ENCODE data around the gene KRTAP9-6.
"Not testable (repeated sequence)": the region's sequence is repeated elsewhere in the genome, so short reads cannot be mapped to it uniquely, and the experiment has no call there.

Gene KRTAP9-6

GRCh38 chr17:41265078-41265477, at the start of gene KRTAP9-6:
TSS of gene KRTAP9-6 (plus strand) at chr17:41265378. CDS start at chr17:41265378, 0 bp downstream.
- no peak for DNase-seq

DNA sequence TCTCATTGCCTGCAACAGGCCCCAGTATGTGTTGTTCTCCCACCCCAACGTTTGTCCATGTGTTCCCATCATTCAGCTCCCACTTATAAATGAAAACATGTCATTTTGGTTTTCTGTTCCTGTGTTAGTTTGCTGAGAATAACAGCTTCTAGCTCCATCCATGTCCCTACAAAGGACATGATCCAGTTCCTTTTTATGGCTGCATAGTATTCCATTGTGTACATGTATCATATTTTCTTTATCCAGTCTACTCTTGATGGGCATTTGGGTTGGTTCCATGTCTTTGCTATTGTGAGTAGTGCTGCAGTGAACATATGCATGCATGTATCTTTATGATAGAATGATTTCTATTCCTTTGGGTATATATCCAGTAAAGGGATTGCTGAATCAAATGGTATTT, 49.5 kb upstream of the KRTAP9-6 start:
- DNase-seq: no peak

DNA sequence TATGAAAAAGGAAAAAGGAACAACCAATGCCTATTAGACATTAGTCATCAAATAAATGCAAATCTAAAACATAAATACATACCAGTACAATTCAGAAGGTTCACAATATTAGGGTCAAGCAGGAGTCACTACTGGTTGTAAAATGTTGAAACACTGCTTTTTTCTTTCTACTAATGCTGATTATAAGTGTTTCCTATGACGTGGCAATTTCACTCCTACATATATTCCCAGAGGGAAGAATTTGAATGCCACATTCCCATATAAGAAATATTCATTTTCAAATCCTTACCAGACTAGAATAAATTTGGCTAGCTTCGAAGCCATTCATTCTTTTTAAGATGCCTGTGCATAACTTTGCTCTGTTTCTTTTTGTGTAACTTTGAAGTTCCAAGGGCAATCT, 41.4 kb upstream of the KRTAP9-6 start:
- DNase-seq: no peak

- DNase-seq: no peak
Observed at GRCh38 chr17:41226051-41226450, 39.1 kb upstream of the KRTAP9-6 start.

DNA sequence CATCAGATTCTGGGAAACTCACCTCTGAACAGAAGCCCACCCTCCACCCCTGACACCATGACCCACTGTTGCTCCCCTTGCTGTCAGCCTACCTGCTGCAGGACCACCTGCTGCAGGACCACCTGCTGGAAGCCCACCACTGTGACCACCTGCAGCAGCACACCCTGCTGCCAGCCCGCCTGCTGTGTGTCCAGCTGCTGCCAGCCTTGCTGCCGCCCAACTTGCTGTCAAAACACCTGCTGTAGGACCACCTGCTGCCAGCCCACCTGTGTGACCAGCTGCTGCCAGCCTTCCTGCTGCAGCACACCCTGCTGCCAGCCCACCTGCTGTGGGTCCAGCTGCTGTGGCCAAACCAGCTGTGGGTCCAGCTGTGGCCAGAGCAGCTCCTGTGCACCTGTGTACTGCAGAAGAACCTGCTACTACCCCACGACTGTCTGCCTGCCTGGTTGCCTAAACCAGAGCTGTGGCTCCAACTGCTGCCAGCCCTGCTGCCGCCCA, 38.5 kb upstream of the KRTAP9-6 start, which contains the start of gene KRTAP9-2:
Gene KRTAP9-2 (plus strand): TSS at position 51 of the 498 bp plus-strand sequence. CDS start 7 bp downstream, at position 58.
- DNase-seq: not testable (repeated sequence)

GRCh38 chr17:41230094-41230493, 35.1 kb upstream of the KRTAP9-6 start:
- DNase-seq: no peak

DNA sequence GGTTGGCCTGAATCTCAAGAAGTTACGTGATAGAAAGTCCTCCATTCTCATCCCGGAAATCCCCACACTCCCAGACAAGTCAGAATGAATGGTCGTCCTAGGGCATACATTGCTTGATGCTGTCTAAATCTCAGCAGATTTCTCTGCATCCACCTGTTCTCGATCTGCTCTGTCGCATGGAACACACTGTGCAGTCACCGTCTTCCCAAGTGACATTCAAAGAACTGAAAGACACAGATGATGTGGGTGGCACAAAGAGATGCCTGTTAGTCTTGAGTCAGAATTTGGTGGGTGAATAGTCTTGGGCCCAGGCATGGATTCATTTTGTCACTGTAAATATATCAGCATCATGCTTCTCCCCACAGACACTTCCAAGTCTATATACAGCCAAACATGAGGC, 33.4 kb upstream of the KRTAP9-6 start:
- no peak for DNase-seq

DNA sequence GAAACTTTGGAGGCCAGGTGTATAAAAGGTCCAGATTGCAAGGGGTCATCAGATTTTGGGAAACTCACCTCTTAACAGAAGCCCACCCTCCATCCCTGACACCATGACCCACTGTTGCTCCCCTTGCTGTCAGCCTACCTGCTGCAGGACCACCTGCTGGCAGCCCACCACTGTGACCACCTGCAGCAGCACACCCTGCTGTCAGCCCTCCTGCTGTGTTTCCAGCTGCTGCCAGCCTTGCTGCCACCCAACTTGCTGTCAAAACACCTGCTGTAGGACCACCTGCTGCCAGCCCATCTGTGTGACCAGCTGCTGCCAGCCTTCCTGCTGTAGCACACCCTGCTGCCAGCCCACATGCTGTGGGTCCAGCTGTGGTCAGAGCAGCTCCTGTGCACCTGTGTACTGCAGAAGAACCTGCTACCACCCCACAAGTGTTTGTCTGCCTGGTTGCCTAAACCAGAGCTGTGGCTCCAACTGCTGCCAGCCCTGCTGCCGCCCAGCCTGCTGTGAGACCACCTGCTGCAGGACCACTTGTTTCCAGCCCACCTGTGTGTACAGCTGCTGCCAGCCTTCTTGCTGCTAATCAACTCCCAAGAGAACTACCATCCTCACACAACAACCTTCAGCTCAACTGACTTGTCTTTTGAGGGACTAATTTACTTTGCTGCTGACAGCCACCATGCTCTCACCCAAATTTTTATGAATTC, 32.6 kb upstream of the KRTAP9-6 start, which contains the start of gene KRTAP9-3:
Gene KRTAP9-3 (plus strand): TSS at position 51 of the 707 bp plus-strand sequence. CDS start 53 bp downstream, at position 104.
- not testable (repeated sequence) for DNase-seq

- not testable (repeated sequence) for DNase-seq
Observed at GRCh38 chr17:41237116-41237515, 28.1 kb upstream of the KRTAP9-6 start.

GRCh38 chr17:41237949-41238437, 27.2 kb upstream of the KRTAP9-6 start, which contains the start of gene KRTAP9-8:
TSS of gene KRTAP9-8 (plus strand) at chr17:41237999. CDS start at chr17:41238052, 53 bp downstream.
- not testable (repeated sequence) for DNase-seq

DNA sequence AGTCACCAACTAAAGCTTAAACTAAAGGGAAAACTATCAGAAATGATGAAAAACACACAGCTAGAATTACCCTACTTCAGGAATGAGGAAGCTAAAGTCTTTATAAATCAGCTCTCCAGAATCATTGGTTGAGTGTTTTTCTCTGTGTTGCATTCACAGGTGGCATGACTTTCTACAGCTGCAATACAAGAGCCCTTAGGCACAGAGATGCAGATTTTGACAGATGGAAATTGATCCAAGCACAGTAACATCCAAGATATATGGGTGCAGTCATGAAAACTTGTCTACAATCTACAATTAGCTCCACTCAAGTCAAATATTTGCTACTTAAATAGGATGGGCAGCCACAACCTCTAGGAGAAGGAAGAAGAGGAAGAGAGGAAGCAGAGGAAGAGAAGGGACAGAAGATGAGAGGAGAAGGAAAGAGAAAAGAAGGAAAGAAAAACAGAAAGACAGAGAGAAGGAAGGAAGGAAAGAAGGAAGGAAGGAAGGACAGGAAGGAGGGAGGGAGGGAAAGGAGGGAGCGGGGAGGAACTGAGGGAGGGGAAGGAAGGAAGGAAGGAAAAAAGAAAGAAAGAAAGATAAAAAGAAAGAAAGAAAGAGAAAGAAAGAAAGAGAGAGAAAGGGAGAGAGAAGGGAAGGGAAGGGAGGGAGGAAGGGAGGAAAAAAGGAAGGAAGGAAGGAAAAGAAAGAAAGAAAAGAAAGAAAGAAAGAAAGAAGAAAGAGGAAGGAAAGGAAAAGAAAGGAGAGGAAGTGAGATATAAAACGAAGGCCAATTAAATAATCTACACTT, 18.0 kb upstream of the KRTAP9-6 start:
- not testable (repeated sequence) for DNase-seq

GRCh38 chr17:41249637-41250240, 15.4 kb upstream of the KRTAP9-6 start, which contains the start of gene KRTAP9-4:
TSS of gene KRTAP9-4 (plus strand) at chr17:41249687. CDS start at chr17:41249721, 34 bp downstream.
- not testable (repeated sequence) for DNase-seq

DNA sequence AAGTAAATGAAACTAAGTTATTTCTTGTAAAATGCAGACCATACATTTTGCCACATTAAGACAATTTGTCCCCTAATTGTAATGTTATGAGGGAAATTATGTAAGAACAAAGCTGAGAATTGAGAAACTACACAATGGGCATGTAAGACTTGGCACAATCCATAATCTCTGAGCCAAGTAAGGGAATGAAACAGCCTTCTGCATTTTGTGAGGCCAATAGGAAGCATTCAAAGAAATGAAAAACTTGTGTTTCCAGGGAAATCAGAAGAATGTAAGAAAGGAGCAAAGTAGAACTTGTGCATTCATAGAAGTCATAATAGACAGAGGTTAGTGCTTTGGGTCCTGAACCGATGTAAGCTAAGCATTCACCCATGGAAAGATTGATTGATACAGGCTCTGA, 13.9 kb upstream of the KRTAP9-6 start:
- no peak for DNase-seq

DNA sequence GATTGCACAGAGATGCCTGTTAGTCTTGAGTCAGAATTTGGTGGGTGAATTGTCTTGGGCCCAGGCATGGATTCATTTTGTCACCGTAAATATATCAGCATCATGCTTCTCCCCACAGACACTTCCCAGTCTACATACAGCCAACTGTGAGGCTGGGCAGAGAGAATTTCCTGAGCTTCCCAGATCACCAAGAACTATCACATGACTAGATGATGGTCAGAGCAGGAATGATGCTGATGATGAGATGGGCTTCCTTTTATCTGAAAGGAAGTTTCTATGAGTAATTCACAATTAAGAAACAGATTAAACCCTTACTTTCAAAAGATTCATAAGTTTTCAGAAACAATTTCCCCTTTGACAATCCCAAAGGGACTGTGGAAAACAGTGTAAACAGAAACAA, 10.3 kb upstream of the KRTAP9-6 start:
- no peak for DNase-seq

DNA sequence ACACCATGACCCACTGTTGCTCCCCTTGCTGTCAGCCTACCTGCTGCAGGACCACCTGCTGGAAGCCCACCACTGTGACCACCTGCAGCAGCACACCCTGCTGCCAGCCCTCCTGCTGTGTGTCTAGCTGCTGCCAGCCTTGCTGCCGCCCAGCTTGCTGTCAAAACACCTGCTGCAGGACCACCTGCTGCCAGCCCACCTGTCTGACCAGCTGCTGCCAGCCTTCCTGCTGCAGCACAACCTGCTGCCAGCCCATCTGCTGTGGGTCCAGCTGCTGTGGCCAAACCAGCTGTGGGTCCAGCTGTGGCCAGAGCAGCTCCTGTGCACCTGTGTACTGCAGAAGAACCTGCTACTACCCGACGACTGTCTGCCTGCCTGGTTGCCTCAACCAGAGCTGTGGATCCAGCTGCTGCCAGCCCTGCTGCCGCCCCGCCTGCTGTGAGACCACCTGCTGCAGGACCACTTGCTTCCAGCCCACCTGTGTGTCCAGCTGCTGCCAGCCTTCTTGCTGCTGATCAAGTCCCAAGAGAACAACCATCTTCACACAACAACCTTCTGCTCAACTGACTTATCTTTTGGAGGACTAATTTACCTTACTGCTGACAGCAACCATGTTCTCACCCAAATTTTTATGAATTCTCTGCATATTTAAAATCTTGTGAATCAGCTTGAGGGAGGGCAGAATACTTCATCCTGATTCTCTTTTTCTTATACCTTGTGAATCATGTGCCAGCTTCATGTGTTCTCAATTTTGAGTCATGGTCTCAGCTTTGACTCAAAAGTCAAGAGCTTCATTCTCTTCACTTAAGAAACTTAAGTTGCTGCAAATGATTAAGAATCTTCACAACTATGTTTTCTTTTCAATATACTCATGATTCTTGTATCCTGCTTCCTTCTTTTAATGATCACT, 9.5 kb upstream of the KRTAP9-6 start, which contains the start of gene KRTAP9-9:
Gene KRTAP9-9 (plus strand): TSS at position 4 of the 910 bp plus-strand sequence.
- DNase-seq: not testable (repeated sequence)

GRCh38 chr17:41256291-41256685, 8.9 kb upstream of the KRTAP9-6 start:
- DNase-seq: no peak

DNA sequence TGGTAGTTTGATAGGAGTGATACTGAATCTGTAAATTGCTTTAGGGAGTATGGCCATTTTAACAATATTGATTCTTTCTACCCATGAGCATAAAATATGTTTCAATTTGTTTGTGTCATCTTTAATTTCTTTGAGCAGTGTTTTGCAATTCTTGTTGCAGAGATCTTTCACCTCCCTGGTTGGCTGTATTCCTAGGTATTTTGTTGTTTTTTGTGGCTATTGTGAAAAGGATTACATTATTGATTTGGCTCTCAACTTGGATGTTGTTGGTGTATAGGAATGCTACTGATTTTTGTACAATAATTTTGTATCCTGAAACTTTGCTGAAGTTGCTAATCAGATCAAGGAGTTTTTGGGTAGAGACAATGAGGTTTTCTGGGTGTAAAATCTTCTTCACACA, 6.8 kb upstream of the KRTAP9-6 start:
- no peak for DNase-seq

DNA sequence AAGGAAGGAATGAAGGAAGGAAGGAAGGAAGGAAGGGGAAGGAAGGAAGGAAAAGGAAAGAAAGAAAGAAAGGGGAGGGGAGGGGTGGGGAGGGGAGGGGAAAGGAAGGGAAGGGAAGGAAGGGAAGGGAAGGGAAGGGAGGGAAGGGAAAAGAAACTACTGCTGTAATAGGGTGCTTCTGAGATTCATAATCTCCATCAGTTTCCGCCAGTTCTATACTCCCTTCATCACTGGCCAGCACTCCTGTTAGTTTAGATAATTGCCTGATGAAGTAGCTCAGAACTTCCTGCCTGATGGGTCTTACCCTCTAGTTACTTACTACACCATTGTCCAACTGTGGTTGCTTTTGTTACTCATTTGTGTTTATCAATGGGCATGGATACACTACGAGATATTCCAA, 2.0 kb upstream of the KRTAP9-6 start:
- no peak for DNase-seq

- DNase-seq: no peak
Observed at GRCh38 chr17:41264599-41264998, 579 bp upstream of the KRTAP9-6 start.

- no peak for DNase-seq
Observed at GRCh38 chr17:41267711-41268110, 2.5 kb downstream of the KRTAP9-6 start.

DNA sequence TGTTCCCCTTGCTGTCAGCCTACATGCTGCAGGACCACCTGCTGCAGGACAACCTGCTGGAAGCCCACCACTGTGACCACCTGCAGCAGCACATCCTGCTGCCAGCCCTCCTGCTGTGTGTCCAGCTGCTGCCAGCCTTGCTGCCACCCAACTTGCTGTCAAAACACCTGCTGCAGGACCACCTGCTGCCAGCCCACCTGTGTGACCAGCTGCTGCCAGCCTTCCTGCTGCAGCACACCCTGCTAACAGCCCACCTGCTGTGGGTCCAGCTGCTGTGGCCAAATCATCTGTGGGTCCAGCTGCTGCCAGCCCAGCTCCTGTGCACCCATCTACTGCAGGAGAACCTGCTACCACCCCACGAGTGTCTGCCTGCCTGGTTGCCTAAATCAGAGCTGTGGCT, 6.1 kb downstream of the KRTAP9-6 start:
- not testable (repeated sequence) for DNase-seq

GRCh38 chr17:41271858-41272257, 6.7 kb downstream of the KRTAP9-6 start:
- DNase-seq: no peak
